Measurements from ENCODE around the gene CAPS. TPM values are rescaled to one million over a fixed set of nuclear protein-coding genes. Genes with fewer than 3 reads are reported as not detected.
"Not testable (repeated sequence)": the region's sequence is repeated elsewhere in the genome, so short reads cannot be mapped to it uniquely, and the experiment has no call there.

Gene CAPS
- total RNA-seq, 3 donors from 2014 or later = 9.4 to 19.0 (median 16.4) TPM

DNA sequence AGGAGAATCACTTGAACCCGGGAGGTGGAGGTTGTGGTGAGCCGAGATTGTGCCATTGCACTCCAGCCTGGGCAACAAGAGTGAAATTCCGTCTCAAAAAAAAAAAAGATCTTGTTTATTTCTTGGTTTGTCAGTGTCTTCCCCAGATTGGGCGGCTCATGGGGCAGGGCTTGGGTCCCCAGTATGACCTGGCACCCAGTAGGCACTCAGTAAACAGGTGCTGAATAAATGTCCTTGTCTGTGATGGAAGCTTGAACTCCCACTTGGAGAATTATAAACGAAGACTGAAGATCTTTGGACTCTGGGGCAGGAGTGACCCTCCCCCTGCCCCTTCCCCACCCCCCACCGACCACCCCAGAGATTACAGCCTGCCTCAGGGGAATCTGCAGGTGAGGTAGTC, 33.9 kb upstream of the CAPS start:
- Histone ChIP-seq H3K27me3 (peaks cover 0 to 4% of the 10 kb centered on the region in 2 donors), H3K4me3 (no peak overlapping the region), H3K27ac (peak overlapping the region; percentile 42 to 51), H3K9me3 (no peaks in the 10 kb centered on the region), H3K4me1 (peaks cover 7 to 9% of the 10 kb centered on the region in 2 donors), H3K36me3 (no peaks in the 10 kb centered on the region)
- intact Hi-C loops (cut with DNase I; ENCODE audit: low total_unique reads) = no loop called here
- DNase-seq (ENCODE audit: low spot score in 2 of 2) = no peak
- TF ChIP-seq POLR2A (IDR thresholded peaks at IDR 0.05) (no peak), POLR2AphosphoS5 (IDR thresholded peaks at IDR 0.05) (no peak)
- TF ChIP-seq, protein P1, sequence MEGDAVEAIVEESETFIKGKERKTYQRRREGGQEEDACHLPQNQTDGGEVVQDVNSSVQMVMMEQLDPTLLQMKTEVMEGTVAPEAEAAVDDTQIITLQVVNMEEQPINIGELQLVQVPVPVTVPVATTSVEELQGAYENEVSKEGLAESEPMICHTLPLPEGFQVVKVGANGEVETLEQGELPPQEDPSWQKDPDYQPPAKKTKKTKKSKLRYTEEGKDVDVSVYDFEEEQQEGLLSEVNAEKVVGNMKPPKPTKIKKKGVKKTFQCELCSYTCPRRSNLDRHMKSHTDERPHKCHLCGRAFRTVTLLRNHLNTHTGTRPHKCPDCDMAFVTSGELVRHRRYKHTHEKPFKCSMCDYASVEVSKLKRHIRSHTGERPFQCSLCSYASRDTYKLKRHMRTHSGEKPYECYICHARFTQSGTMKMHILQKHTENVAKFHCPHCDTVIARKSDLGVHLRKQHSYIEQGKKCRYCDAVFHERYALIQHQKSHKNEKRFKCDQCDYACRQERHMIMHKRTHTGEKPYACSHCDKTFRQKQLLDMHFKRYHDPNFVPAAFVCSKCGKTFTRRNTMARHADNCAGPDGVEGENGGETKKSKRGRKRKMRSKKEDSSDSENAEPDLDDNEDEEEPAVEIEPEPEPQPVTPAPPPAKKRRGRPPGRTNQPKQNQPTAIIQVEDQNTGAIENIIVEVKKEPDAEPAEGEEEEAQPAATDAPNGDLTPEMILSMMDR (IDR thresholded peaks at IDR 0.05) = no peak

DNA sequence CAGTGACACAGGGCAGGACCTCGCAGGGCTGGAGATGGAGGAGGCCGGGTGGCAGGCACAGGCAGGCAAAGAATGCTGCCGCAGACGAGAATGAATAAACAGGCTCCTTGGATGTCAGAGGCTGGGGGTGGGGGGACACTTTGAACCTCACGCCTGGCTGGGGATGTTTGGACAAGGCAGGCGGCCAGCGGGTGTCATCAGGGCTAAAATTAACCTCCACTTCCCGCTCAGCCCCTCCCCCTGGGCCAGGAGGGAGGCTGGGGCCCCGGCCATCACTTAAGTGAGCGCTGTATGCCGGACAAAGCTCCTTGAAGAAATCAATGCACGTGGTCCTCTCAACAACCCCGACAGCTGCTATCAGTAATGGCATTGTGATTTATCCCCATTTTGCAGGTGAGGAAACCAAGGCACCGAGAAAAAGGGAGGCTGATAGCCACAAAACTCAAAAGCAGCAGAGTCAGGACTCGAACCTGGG, 33.4 kb upstream of the CAPS start:
- H3K36me3 ChIP-seq = no peaks in the 10 kb centered on the region
- peak overlapping the region; percentile 44 to 51 for H3K27ac ChIP-seq
- no peak overlapping the region for H3K4me3 ChIP-seq
- DNase-seq (ENCODE audit: low spot score in 2 of 2) = peak in 1 of 2 donors; percentile 89
- peaks cover 0 to 4% of the 10 kb centered on the region in 2 donors for H3K27me3 ChIP-seq
- no peaks in the 10 kb centered on the region for H3K9me3 ChIP-seq
- TF ChIP-seq, protein P1 (IDR thresholded peaks at IDR 0.05) = no peak
- TF ChIP-seq POLR2AphosphoS5 (IDR thresholded peaks at IDR 0.05) = peak in 1 of 3 donors; percentile 16
- intact Hi-C loops (cut with DNase I; ENCODE audit: low total_unique reads) = no loop called here
- H3K4me1 ChIP-seq = peaks cover 7 to 9% of the 10 kb centered on the region in 2 donors

DNA sequence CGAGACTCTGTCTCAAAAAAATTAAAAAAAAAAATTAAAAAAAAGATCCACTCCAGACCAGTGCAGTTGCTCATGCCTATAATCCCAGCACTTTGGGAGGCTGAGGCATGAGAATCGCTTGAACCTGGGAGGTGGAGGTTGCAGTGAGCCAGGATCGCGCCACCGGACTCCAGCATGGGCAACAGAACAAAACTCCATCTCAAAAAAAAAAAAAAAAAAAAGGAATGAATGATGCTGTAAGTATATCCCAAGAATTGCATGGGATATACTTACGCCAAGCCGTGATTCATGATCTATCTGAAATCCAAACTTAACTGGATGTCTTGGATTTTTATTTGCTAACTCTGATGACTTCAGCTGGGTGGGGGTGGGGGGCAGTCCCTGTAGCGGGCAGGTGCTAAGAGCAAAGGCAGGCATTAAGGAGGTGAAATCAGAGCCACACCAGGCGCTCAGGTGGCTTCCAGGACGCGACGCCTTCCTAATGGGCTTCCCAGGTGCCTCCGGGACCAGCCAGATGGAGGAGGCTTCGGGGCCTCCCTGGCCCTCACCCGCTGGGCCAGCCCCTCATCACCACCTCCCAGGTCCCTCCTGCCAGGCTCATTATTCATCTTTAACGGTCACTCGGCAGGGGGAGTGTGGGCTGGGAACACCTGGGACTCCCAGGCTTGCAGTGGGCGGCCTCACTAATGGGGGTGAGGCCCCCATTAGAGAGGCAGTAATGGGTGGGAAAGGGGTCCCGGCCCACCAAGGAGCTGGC, 32.3 kb upstream of the CAPS start:
- no peak for DNase-seq (ENCODE audit: low spot score in 2 of 2)
- TF ChIP-seq, protein P1 (IDR thresholded peaks at IDR 0.05) = no peak
- TF ChIP-seq POLR2A (IDR thresholded peaks at IDR 0.05) (no peak), POLR2AphosphoS5 (IDR thresholded peaks at IDR 0.05) (no peak)
- Histone ChIP-seq H3K36me3 (no peaks in the 10 kb centered on the region), H3K27me3 (peaks cover 0 to 4% of the 10 kb centered on the region in 2 donors), H3K9me3 (no peaks in the 10 kb centered on the region), H3K4me3 (no peak overlapping the region), H3K4me1 (peaks cover 7 to 9% of the 10 kb centered on the region in 2 donors), H3K27ac (peak overlapping the region in 1 of 2 donors; percentile 57)
- intact Hi-C loops (cut with DNase I; ENCODE audit: low total_unique reads) = no loop called here

DNA sequence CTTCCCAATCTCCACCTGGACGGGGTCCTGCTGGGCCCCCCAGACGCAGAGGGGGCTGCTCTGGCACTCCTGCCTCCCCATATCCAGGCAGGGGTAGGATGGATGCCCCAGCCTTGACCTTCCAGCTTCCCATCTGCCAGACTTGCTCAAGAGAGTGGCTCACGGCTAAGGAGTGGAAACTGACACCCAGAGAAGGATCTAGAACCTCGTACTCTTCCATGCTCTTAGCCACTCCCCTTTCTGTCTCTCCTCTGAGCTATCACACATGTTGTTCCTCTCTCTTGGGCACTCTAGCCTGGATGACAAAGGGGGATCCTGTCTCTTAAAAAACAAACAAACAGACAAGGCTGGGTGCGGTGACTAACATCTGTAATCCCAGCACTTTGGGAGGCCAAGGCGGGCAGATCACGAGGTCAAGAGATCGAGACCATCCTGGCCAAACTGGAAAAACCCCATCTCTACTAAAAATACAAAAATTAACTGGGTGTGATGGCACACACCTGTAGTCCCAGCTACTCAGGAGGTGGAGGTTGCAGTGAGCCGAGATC, 31.6 kb upstream of the CAPS start:
- TF ChIP-seq, protein P1 (IDR thresholded peaks at IDR 0.05) = no peak
- no peak for TF ChIP-seq POLR2A (IDR thresholded peaks at IDR 0.05)
- no peak for TF ChIP-seq POLR2AphosphoS5 (IDR thresholded peaks at IDR 0.05)
- Histone ChIP-seq H3K4me3 (no peak overlapping the region), H3K36me3 (no peaks in the 10 kb centered on the region), H3K27me3 (peaks cover 0 to 4% of the 10 kb centered on the region in 2 donors), H3K27ac (peak overlapping the region in 1 of 2 donors; percentile 57), H3K9me3 (no peaks in the 10 kb centered on the region), H3K4me1 (peaks cover 7 to 9% of the 10 kb centered on the region in 2 donors)
- DNase-seq (ENCODE audit: low spot score in 2 of 2) = no peak
- intact Hi-C loops (cut with DNase I; ENCODE audit: low total_unique reads) = no loop called here

DNA sequence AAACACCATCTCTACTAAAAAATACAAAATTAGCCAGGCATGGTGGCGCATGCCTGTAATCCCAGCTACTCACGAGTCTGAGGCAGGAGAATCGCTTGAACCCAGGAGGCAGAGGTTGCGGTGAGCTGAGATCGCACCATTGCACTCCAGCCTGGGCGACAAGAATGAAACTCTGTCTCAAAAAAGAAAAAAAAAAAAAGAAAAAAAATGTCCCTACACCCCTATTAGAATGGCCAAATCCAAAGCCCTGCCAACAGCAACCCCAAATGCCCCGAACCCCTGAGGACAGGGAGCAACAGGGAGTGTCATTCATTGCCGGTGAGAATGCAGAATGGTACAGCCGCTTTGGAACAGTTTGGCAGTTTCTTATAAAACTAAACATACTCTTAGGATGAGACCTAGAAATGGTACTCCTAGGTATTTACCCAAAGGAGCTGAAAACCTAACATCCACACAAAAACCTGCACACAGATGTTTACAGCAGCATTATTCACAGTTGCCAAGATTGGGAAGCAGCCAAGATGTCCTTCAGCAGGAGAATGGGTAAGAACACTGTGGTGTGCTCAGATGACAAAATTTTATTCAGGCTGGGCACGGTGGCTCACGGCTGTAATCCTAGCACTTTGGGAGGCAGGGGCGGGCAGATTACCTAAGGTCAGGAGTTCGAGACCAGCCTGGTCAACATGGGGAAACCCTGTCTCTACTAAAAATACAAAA, 30.7 kb upstream of the CAPS start:
- H3K36me3 ChIP-seq; H3K9me3 ChIP-seq; DNase-seq (ENCODE audit: low spot score in 2 of 2); H3K27ac ChIP-seq; H3K27me3 ChIP-seq; intact Hi-C loops (cut with DNase I; ENCODE audit: low total_unique reads); H3K4me1 ChIP-seq; H3K4me3 ChIP-seq: not testable (repeated sequence)

DNA sequence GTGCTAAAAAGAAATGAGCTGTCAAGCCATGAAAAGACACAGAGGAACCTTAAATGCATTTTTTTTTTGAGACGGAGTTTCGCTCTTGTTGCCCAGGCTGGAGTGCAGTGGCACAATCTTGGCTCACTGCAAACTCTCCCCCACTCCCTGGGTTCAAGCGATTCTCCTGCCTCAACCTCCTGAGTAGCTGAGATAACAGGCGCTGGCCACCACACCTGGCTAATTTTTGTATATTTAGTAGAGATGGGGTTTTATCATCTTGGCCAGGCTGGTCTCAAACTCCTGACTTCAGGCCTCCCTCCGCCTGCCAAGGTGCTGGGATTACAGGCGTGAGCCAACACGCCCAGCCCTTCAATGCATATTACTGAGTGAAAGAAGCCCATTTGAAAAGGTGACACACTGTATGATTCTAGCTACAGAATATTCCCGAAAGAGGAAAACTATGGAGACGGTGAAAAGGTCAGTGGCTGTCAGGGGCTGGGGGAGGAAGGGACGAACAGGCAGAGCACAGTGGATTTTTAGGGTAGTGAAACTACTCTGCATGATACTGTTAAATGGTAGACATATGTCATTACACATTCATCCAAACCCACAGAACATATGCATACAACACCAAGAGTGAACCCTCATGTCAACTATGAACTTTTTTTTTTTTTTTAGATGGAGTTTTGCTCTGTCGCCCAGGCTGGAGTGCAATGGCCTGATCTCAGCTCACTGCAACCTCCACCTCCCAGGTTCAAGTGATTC, 29.8 kb upstream of the CAPS start:
- intact Hi-C loops (cut with DNase I; ENCODE audit: low total_unique reads); H3K9me3 ChIP-seq; DNase-seq (ENCODE audit: low spot score in 2 of 2); H3K27me3 ChIP-seq; H3K36me3 ChIP-seq; H3K4me1 ChIP-seq; H3K4me3 ChIP-seq; H3K27ac ChIP-seq: not testable (repeated sequence)
